SHP77 treated with DMSO at 0.1 percent for 48 hours (cell line): ENCODE data around the gene TUBB.
A peak's percentile ranks its signal among the peaks of the same experiment; 100 is the strongest.

ENCODE experiments used
- DNase-seq: peaks from one replicate; lab custom pipeline; 2025; lab: John Stamatoyannopoulos, UW

The TUBB gene

DNA sequence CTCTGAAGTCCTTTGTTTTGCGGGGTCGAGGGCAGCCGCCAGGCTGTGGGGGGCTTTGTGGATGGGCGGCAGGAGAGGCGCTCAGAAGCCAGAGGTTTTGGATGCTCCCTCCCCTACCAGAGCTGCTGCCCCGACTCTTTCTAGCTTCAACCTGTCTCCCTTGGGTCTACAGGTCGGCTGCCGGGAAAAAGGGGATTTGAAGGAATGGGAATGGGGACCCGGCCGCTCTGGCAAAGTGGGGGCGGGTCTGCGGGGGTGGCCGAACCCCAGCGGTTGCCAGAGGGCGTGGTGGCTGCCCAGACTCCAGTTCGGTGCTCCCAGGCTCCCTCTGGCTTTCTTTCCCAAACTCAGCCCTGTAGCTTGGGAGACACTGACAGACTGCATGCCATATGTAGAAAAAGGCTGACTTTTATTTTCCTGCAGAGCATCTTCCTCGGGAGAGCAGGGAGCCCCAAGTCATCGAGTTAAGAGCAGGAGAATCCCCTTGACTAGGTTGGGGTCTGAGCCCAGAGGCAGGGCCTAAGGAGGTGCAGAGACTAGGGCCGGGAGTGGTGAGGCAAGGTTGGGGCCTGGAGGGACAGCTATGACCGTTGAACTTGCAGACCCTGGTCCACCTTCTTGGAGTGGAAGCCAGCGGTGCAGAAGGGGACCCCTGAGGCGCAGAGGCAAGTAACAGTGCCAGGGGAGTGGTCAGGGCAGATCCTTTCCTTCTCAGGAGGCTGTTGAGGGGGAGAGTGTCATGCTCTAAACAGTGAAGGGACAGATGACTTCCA, 32.3 kb upstream of the TUBB start:
- DNase-seq, result no peak

DNA sequence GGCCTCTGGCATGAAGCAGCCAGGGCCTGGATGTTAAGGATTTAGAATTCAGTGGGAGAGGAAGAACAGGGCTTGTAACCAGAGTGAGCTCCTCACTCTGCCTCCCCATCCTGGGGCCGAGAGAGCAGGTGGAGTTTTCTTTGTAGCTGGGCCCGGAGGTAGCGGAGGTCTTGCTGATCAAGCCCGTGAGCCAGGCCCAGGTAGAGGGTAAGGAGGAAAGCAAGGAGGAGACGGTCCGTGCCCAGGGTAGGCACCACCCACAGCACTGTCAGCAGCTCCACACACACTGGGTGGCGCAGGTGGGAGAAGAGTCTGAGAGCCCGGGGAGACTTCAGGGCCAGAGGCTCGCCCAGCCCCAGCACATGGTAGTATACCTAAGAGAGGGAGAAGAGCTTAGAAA, 31.6 kb upstream of the TUBB start:
- DNase-seq, result no peak

DNA sequence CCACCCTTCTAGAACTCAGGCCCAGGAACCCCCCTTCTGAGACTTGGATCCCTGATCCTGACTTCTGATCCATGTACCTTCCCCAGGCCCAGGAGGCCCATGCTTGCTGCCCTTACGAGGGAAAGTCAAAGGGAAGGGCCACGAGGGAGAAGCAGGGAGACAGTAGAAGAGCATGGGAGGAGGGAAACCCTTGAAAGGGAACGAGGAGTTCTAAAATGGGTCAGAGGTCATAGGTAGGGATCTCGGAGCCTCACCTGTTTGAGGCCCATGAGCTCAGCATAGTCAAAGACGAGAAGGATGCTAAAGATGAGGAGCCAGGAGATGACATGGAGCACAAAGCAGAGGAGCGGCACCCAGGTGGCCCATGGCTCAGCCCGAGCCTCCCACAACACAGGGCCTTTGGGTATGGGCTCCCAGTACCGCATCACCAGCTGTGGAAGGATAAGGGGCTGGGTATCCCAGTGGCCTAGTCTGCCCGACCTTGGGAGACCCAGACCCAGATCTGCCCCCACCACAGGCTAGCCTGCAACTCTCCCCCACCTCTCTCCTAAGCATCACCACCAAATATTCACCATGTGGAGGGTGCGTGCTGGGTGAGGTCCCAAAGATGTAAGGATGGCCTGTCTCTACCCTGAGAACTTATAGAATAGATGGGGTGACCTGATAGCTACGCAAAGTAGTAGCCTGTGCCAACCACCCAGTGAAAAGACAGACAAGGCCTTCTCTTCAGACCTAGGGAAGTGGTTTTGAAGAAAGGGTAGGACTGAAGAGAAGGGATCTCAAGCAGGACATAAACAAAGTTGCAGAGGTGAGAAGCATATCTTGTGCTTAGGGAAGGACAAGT, 30.9 kb upstream of the TUBB start:
- DNase-seq, result no peak

DNA sequence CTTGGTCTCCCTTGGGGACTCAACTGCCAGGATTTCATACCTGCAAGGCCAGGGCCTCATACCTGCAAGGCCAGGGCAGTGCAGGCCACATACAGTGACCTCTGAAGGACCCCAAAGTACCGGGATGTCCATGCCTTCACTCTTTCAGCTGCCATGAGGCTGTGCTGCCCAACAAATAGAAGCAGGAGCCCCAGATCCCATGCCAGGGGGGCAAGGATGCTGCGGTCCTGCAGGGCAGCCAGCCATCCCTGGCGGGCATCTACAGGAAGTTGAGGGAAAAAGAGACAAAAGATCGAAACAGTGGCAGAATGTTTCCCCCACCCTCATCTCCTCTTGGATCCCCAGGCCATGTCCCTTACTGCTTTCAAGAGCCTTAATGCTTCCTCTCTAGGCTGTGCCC, 30.2 kb upstream of the TUBB start:
- no peak for DNase-seq

DNA sequence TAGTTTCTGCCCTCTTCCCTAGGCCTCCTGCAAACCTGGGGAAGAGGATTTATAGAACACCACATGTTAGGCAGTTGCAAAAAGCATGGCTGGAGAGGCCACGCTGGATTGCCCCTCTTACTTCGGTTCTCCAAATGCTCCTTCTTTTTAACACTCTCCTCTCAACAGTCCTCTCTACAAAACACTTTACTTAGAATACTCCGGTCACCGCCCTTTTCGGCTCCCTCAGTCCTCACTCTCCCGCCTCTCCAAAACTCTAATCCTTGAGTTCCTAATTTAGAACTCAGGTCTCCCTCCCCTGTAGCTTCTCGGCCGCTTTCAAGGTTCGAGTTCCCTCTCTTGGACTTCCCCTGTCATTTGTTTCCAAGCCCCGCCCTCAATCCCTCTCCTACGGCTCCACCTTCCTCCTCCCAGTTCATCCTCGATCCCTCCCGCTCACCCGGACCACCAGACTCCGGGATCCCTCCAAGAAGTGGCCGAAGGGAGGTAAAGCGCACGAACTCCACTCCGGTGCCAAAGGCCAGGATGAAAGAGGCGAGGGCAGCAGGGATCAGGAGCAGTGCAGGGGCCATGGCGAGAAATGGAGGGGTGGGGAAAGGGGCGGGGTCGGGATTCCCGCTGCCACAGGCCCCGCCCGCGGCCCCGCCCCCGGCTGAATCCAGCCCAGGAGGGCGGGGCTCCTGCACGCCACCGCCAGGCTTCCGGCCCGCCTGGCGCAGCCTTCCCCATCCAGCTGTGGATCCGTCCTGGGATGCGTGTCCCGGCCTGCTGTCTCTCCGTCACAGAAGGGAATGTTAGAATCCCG, 29.5 kb upstream of the TUBB start, which contains the start of gene NRM:
TSS of gene NRM (minus strand) at position 582 of the 805 bp plus-strand sequence. CDS start at position 572, 10 bp downstream.
- peak; percentile 88 for DNase-seq

GRCh38 chr6:30691208-30691847, 28.8 kb upstream of the TUBB start:
- no peak for DNase-seq

GRCh38 chr6:30696432-30696831, 23.7 kb upstream of the TUBB start:
- DNase-seq, result no peak

GRCh38 chr6:30700340-30700739, 19.8 kb upstream of the TUBB start:
- DNase-seq, result no peak

DNA sequence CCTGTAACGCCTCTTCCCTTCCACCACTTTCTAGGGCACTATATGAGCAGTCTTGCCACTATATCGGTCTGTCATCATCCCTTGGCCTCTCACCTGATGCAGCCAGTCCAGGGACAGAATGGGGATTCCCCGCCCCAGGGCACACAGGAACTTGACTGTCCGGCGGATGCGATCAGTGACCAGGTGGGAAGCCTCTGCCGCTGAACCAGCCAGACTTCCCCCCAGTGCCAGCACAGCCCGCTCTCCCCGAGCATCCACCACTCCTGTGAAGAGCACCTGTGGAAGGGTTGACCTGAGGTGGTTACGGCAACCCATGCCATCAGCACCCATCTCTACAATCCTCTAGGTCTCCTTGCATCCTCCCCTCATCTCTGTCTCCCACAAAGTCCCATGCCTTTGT, 17.1 kb upstream of the TUBB start:
- no peak for DNase-seq

DNA sequence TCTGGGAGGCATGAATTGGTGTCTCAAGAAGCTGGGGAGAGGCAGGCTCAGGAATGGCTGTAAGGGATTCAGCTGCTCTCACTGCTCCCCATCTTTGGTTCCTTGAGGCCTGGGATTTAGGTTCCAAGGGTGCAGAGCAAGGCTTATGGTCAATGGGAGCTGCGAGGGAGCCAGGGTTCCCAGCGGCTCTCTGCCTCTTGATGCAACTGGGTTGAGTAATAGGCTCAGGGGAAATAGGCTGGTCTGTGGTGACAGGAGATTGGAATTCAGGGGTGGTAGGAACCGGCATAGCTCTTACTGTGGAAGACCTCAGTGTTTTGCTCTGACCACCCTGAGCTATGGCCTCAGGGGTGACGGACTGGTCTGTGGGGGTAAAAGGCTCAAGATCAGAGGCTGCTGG, 16.3 kb upstream of the TUBB start:
- no peak for DNase-seq

- DNase-seq, result no peak
Observed at GRCh38 chr6:30705620-30706019, 14.5 kb upstream of the TUBB start.

- peak; percentile 69 for DNase-seq
Observed at GRCh38 chr6:30707281-30707850, 12.8 kb upstream of the TUBB start.

- DNase-seq, result no peak
Observed at GRCh38 chr6:30709101-30709868, 10.9 kb upstream of the TUBB start.

DNA sequence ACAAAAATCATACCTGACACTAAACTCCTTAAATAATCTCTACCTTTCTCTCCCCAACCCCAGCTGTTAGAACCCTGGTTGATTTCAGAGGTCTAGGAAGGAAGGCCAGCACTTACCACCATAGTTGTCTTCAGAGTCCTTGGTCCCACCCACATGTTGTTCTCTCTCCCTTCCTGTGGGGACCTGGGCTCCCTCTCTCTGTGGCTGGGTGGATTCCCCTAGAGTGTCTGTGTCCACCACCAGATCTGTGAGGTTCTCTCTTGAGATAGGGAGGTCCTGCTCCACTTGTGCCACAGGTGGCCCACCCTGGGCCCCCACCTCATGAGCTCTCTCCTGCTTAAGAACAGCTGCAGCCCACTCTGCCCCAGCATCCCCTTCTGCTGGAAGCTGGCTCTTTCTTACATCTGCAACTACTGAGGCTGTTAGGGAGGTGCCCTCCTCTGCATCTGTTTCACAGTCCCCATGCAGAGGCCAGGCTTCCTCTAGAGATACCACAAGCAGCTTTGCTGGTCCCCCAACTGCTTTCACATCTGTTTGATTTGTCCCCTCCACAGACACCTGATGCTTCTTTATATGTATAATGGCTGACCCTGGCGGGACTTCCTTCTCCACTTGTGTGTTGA, 8.3 kb upstream of the TUBB start:
- DNase-seq, result no peak

- no peak for DNase-seq
Observed at GRCh38 chr6:30712441-30712945, 7.7 kb upstream of the TUBB start.

DNA sequence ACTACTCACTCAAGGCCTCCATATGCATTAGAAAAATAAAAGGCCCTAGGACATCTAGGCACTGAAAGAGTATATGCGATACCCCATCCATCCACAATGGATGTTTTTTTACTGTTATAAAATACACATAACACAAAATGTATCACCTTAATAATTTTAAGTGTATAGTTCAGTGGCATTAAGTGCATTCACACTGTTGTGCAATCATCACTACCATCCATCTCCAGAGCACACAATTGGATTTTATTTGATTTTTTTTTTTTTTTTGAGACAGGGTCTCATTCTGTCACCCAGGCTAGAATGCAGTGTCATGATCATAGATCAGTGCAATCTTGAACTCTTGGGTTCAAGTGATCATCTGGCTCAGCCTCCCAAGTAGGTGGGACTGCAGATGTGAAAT, 5.9 kb upstream of the TUBB start:
- DNase-seq, result no peak

GRCh38 chr6:30716879-30717128, 3.3 kb upstream of the TUBB start:
- DNase-seq, result no peak

DNA sequence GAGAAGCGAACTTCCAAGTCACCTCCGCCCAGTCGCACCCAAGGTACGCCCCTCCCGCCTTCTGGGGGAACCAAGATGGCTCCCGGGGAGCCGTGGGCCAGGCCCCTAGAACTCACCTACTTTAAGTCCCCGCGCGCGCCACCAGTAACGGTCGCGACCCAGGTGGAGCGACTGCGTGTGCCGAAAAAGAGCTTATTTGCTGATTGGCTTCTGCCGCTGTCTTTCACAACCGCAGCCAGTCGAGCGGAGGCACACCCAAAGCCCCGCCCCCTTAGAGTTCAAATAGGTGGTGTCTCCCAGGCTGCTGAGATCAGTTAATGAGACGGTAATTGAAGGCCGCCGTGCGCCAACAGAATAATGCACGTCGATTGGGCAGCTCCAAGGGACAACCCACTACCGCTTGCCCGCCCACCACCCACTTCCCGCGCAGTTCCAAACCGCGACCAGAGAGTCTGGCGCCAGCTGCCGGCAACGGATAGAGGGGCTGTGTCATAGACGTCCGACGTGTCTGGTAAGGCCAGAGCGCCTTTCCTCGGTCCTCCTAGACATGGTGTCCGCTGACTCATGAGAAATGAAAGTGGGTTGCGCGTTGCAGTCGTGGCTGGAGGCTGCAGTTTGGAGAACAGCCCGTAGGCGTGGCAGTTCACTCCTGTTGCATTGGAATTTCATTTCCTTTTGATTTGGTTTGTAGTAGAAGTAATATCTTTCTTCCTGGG, 2.9 kb upstream of the TUBB start, which contains the start of gene MDC1:
TSS of gene MDC1 (minus strand) at position 153 of the 716 bp plus-strand sequence. CDS start 2,106 bp downstream, outside the sequence.
- peak; percentile 99 for DNase-seq
